Activated naive CD4-positive, alpha-beta T cell treated with anti-CD3 and anti-CD28 coated beads, Interleukin-2, amount 50 U/mL, for 72 hours (primary cell): ENCODE data around the gene RAB35. TPM values are rescaled to one million over a fixed set of nuclear protein-coding genes. Genes with fewer than 3 reads are reported as not detected.

ENCODE experiments used
- ATAC-seq, 2 donors: fragments of 150-1000 bp; cut with Tn5 transposase; 2 replicates each; pipeline ENCODE4 v1.10.0; 2021; ENCODE audit warnings: mild to moderate bottlenecking in 2 of 2, moderate library complexity in 2 of 2
- DNase-seq, 2 donors: peaks; one replicate each; pipeline ENCODE4 v3.0.0; 2021 to 2022; ENCODE audit warnings: low spot score in 2 of 2
- H3K27ac Mint-ChIP-seq, 2 donors: one replicate each; pipeline ENCODE4 v1.8.0; 2022; ENCODE audit warnings: mild to moderate bottlenecking in 2 of 2, mixed read lengths in 2 of 2
- H3K36me3 Mint-ChIP-seq, 2 donors: one replicate each; pipeline ENCODE4 v1.8.0; 2022; ENCODE audit warnings: mixed read lengths in 2 of 2
- H3K9me3 Mint-ChIP-seq, 2 donors: one replicate each; pipeline ENCODE4 v1.8.0; 2022; ENCODE audit warnings: mixed read lengths in 2 of 2
- total RNA-seq, 2 donors: library from RNA; stranded (reverse); gene quantifications; one replicate each; pipeline ENCODE4 v1.2.3, GENCODE V29; 2022

RAB35 gene
- total RNA-seq, 2 donors from 2014 or later = 38.7 to 59.6 TPM

DNA sequence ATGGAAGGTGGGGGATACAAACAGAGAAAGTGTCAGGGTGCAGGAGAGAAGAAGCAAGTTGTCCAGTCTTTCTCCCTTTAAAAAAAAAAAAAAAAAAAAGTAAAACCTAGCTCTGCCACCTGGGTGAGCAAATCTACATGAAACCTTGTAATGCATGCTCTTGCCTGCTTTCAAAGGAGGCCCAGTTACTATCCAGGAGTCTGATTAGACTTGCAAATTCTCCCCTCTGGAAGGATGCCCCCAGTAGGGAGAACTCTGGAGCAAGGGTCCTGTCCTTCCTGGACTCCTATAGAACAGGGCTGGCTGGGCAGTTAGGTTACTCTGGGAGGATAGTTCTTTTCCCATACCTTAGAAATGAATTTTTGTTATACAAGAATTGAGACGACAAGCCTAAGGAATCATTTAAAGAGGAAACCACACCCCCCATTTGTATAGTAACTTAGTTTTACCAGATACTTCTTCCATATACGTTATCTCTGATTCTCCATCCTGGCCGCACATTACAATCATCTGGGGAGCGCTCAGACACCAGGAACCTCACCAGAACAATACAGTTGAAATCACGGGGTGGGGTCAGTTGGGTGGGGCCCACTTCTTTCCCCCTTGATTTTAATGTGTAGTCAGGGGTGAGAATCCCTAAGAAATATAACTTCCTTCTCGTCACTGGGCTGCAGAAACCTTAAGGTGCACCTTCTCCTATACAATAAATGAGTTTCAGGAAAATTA lies 30.5 kb downstream of the RAB35 start:
- ATAC-seq = no peak
- H3K27ac Mint-ChIP-seq = peak overlapping the region; percentile 39 to 71
- peaks cover 11 to 25% of the 10 kb centered on the region in 2 donors for H3K36me3 Mint-ChIP-seq
- no peak for DNase-seq
- H3K9me3 Mint-ChIP-seq = no peaks in the 10 kb centered on the region

DNA sequence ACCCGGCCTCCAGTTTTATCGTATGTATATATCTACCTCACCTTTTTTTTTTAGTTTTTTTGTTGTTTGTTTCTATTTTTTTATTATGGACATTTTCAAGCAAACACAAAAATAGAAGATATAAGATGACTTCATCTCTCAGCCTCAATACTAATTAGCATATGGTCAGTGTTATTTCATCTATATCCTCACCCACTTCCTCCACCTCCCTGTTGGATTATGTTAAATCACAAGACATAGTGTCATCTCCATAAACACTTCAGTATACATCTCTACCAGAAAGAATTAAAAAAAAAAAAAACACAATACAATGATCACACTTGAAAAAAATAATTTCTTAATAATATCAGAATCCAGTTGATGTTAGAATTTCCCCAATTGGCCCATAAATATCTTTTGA lies 34.9 kb downstream of the RAB35 start:
- Mint-ChIP-seq H3K9me3 (no peaks in the 10 kb centered on the region), H3K27ac (no peak overlapping the region), H3K36me3 (peaks cover 5 to 35% of the 10 kb centered on the region in 2 donors)
- DNase-seq (no peak), ATAC-seq (no peak)

DNA sequence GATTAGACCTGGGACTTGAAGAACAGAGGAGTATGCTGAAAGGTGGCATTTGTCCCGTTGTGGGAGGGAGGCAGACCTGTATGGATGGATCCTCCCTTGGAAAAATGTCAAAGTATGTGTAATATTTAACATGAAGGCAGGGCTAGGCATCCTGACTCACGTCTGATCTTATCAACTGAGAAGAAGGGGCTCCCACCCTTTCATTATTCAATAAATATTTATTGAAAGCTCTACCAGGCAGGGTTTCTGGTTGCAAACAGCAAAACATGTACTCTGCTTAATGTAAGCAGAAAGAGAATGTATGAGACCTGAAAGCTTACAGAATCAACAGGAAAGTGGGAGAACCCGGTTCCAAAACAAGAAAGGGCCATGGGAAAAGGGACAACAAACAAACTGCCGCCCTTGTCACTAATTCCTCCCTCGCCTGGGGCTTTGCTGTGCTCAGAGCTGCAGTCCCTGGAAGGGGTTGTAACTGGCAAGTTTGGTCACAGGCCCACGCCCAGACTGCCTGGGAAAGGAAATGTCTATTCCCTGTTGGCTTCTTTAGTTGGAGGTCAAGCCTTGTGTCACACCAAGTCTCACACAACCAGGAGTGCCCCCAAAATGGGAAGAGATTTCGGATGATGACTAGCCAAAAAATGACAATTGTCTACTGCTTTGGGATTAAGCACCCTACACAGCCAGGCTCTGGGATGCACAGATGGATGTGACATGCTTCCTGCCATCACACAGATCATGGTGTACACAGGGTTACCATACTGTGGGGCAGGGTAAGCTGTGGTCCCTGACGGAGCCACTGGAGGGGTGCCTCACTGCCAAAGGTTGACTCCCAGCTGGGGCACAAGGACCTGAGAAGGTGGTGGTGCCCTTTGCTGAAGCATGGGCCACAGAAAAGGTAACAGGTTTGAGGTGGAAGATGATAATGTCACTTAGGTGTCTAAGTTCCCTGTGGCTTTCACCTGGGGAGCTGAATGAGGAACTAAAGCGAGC lies 36.8 kb downstream of the RAB35 start:
- peak overlapping the region; percentile 33 to 74 for H3K27ac Mint-ChIP-seq
- ATAC-seq (no peak), DNase-seq (no peak)
- peaks cover 5 to 39% of the 10 kb centered on the region in 2 donors for H3K36me3 Mint-ChIP-seq
- H3K9me3 Mint-ChIP-seq = no peaks in the 10 kb centered on the region

DNA sequence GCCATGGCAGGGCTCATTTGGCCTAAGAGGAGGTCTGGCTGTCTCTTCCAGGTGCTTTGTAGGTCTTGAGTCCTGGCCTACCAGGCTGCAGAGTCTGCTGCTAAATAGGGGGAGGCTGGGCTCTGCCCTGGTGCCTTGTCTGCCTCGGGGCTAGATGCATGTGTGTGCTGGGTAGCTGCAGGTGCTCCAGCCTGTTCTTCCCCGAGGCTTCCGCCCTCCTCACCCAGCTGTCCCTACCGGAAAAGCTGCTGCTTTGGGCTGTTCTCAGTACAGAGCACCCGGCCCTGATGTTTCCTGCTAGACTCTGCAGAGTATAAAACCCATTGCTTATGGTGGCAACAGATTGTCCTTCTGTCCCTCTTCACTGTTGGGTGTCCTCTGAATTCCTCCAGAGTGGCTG lies 37.7 kb downstream of the RAB35 start:
- no peak for DNase-seq
- peak overlapping the region; percentile 33 to 74 for H3K27ac Mint-ChIP-seq
- ATAC-seq = peak; percentile 17 to 18
- H3K36me3 Mint-ChIP-seq = peaks cover 5 to 40% of the 10 kb centered on the region in 2 donors
- no peaks in the 10 kb centered on the region for H3K9me3 Mint-ChIP-seq

DNA sequence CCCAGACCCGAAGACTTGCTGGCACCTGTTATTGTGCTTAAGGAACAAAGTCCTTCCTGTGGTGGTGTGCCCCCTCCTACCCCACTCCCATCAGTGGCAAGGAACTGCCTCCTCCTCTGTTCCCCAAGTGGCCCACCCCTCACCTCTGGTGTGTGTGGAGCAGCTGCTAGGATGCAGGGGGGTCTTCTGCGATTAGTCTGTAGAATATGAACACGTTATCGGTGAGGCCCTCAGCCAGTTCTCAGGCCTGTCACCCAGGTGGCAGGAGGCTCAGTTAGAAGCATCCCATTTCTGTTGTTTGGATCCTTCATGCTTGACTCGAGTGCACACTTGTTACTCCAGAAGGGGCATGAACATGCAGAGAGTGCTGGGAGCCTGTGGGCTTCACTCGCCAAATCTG lies 39.3 kb downstream of the RAB35 start:
- no peak for ATAC-seq

DNA sequence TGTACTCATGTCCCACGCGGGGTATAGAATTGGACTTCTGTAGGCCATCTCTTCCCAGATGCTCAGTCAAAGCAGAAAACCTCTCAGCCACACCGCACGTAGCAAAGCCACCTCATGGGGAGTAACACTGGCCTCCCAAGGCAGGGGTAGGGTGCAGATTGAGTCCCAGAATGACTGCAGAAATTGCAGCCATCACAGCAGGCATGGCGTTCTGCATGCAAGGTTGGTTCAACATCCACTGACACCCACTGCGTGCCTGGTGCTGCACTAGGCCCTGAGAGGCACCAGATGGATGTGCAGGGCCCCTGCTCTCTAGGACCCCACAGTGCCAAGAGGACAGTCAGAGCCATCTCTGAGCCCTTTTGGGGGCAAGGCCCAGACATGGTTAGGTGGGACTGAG lies 39.9 kb downstream of the RAB35 start:
- ATAC-seq (no peak), DNase-seq (no peak)
- no peaks in the 10 kb centered on the region for H3K9me3 Mint-ChIP-seq
- H3K27ac Mint-ChIP-seq = no peak overlapping the region
- H3K36me3 Mint-ChIP-seq = peaks cover 24 to 47% of the 10 kb centered on the region in 2 donors

More for the DNA sequence above, 39.3 kb downstream of the RAB35 start:
- peaks cover 18 to 47% of the 10 kb centered on the region in 2 donors for H3K36me3 Mint-ChIP-seq
- peak overlapping the region; percentile 33 to 89 for H3K27ac Mint-ChIP-seq
- no peaks in the 10 kb centered on the region for H3K9me3 Mint-ChIP-seq
- DNase-seq = no peak

DNA sequence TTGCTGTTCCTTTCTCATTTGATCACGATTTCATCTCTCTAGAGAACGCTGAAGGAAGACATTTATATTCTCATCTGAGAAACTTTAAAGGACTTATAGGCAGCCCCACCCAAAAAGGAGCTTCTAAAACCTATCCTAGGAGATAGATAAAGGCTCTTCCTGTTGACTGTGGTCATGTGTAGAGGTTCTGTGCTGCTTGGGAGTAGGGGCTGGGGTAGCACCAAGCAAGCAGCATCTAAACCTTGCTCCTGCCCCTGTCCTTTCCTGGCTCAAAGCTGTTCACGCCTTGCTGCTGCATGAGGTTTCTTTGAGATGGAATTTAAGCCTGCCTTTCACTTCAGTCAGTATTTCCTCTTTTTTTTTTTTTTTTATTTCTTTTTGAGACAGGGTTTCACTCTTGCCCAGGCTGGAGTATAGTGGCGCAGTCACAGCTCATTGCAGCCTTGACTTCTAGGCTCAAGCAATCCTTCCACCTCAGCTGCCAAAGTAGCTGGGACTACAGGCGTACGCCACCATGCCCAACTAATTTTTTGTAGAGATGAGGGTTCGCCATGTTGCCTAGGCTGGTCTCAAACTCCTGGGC lies 41.4 kb downstream of the RAB35 start:
- H3K9me3 Mint-ChIP-seq = no peaks in the 10 kb centered on the region
- no peak for DNase-seq
- ATAC-seq = no peak
- H3K27ac Mint-ChIP-seq = peak overlapping the region; percentile 70 to 77
- H3K36me3 Mint-ChIP-seq = peaks cover 28 to 55% of the 10 kb centered on the region in 2 donors

DNA sequence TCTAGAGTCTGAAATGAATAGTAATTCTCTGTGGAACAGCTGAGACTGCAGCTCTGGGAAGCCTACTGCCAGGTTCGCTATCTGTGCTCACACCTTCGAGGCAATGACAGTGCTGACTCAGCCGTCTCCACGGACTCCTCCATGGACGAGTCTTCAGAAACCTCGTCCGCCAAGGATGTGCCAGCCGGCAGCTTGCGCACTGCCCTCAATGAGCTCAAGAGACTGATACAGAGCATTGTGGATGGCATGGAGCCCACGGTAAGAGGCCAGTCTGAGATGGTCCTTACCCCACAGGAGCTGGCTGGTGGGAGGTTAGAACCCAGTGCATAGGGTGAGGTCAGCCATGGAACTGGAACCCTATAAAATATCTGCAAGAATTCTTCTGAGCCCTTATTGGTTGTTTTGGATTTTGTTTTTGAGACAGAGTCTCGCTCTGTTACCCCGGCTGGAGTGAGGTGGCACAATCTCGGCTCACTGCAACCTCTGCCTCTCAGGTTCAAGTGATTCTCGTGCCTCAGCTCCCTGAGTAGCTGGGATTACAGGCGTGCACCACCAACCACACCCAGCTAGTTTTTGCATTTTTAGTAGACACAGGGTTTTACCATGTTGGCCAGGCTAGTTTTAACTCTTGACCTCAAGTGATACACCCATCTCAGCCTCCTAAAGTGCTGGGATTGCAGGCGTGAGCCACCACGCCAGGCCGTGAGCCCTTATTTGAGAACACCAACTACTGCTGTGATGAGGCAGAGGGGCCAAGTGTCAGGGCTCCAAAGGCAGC lies 43.9 kb downstream of the RAB35 start:
- Mint-ChIP-seq H3K9me3 (no peaks in the 10 kb centered on the region), H3K27ac (peak overlapping the region in 1 of 2 donors; percentile 5), H3K36me3 (peaks cover 27 to 49% of the 10 kb centered on the region in 2 donors)
- DNase-seq (no peak), ATAC-seq (no peak)

DNA sequence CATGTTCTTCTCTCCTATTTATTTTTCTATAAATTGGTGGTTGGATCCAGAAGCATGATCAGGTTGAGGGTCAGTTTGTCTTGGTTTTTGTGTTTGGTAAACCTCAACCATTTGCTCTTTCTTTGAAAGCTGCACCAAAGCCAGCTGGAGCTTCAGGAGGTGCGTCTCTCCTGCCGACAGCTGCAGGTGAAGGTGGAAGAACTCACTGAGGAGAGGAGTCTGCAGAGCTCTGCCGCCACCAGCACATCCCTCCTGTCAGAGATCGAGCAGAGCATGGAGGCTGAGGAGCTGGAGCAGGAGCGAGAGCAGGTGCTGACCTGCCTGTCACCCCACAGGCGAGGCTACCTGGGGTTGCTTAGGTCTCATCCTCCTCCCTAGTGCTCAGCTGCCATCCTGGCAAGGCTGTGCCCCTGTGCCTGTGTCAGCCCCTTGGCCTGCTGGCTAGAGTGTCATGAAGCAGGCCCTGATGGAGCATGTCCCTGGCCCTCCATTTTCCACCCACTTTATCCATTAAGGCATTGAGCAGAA lies 45.0 kb downstream of the RAB35 start:
- no peak for ATAC-seq
- Mint-ChIP-seq H3K9me3 (no peaks in the 10 kb centered on the region), H3K36me3 (peaks cover 30 to 44% of the 10 kb centered on the region in 2 donors), H3K27ac (peak overlapping the region; percentile 75)
- no peak for DNase-seq

DNA sequence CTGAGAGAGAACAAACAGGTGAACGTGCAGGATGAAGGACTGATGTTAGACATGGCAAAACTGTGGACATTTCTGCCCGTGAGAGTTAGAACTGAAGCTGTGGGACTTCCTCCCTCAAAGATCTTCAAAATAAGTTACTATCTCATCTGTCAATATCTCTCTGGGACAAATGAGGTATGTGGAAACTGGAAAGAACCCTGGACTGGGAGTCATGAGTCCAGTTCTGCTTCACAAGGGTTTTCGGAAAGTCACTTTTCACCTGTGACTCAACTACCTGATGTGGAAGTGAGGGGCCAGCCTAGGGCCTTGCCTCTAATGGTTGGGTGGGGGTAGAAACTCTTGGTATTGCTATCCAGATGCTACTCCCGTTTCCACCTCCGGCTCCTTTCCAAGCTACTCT lies 47.3 kb downstream of the RAB35 start:
- ATAC-seq = no peak
- Mint-ChIP-seq H3K27ac (peak overlapping the region; percentile 29 to 63), H3K9me3 (no peaks in the 10 kb centered on the region), H3K36me3 (peaks cover 38 to 49% of the 10 kb centered on the region in 2 donors)
- no peak for DNase-seq

DNA sequence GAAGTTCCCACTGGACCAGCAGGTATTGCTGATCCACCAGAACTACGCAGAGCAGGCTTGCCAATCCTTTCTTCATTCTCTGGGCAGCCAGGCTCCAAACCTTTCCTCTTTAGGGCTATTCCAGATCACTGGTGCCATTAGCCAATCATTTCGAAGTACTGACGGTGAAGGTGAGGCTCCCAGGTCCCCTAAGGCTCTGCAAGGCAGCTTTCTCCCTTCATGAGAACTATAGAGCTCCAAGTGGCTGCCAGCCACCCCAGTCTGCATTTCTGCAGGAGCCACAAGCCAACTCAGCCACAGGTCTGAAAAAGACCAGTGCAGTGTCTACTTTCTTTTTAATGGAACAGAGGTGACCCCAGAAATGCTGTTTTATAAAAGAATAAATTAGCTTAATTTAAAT lies 48.7 kb downstream of the RAB35 start:
- Mint-ChIP-seq H3K36me3 (peaks cover 24 to 45% of the 10 kb centered on the region in 2 donors), H3K27ac (peak overlapping the region; percentile 63 to 67), H3K9me3 (no peaks in the 10 kb centered on the region)
- DNase-seq (no peak), ATAC-seq (no peak)

DNA sequence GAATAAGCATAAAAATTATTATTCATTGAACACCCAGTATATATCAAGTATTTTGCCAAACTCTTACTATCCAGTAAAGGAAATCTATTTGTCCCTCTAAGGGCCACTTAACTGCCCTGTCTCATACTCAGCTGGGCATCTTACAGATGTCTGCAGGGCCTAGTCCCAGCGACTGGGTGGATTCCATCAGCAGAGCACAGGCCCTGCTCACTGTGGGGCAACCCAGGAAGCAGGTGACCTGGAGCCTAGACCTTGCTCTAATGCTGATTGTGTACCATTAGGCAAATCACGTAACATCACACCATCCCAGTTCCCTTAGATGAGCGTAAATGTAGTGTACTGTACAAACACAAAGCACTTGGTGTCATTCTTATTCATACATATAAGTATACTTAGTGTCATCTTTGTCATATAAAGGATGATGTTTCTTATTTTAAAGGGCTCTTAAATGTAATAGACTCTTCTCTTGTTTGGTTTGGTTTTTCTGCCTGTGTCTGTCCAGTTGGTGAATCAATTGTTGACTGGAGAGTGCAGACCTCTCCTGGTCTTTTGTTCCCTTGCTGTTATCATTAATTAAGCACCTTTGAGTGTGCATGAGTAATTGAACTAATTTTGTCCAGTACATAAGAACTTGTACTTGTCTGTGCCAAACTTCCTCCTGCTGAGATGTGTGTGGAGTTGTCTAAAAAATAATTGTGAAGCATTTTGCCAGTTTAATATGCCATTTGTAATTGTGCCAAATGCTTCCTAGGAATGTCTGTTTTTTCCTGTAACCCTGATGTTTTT lies 49.3 kb downstream of the RAB35 start:
- no peak for DNase-seq
- ATAC-seq = no peak
- H3K9me3 Mint-ChIP-seq = no peaks in the 10 kb centered on the region
- H3K27ac Mint-ChIP-seq = peak overlapping the region in 1 of 2 donors; percentile 63
- peaks cover 21 to 41% of the 10 kb centered on the region in 2 donors for H3K36me3 Mint-ChIP-seq

DNA sequence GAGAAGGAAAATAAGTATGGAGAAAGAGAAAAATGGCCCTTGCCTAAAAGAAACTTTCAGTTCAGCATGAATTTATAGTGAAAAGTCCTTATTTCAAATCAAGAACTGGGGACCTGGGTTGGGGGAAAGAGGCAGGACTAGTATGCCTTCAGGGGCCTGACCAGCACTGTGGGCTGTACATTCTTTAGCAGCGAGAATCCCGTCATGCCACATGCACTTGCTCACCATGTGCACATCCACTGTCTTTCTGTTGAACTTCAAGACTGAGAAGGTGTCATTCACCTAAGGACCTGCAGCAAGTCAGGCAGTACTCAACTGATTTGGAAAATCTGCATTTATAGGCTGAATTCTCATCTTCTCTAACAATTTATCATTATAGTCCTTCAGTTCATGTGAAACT lies 50.2 kb downstream of the RAB35 start:
- DNase-seq (no peak), ATAC-seq (no peak)
- Mint-ChIP-seq H3K27ac (no peak overlapping the region), H3K9me3 (no peaks in the 10 kb centered on the region), H3K36me3 (peaks cover 18 to 32% of the 10 kb centered on the region in 2 donors)

DNA sequence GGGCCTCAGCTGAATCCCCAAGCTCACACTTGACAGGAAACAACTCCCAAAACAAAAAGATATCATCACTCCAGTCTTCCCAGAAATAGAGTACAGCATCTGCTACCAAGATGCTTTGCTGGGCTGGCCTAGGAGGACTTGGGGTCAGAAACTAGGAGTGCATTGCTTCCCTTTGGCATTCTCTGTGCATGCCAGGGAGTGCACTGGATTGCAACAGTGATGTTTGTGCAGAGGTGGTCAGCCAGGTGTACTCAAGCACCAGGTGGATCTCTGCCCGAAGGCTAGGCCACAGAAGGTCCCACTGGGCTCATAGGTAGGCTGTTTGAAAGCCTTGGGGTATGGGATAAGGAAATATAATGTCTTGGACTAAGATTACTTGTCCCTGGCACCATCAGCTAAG lies 51.1 kb downstream of the RAB35 start:
- ATAC-seq (no peak), DNase-seq (no peak)
- Mint-ChIP-seq H3K9me3 (no peaks in the 10 kb centered on the region), H3K36me3 (peaks cover 13 to 36% of the 10 kb centered on the region in 2 donors), H3K27ac (no peak overlapping the region)
